ENCODE measurements around the gene KIAA0825. TPM values are rescaled to one million over a fixed set of nuclear protein-coding genes. Genes with fewer than 3 reads are reported as not detected.

Gene KIAA0825
- total RNA-seq, 1 donor from 2014 or later = 4.2 TPM

GRCh38 chr5:94250985-94251384 lies 367.4 kb downstream of the KIAA0825 start:
- DNase-seq (ENCODE audit: extremely low spot score, unreplicated experiment) = no peak
- peaks cover 2% of the 10 kb centered on the region for H3K27me3 Mint-ChIP-seq
- H3K4me1 Mint-ChIP-seq (ENCODE audit: unreplicated experiment) = no peaks in the 10 kb centered on the region
- H3K27ac Mint-ChIP-seq = no peak overlapping the region
- H3K9me3 Mint-ChIP-seq = no peaks in the 10 kb centered on the region
- H3K4me3 Mint-ChIP-seq = no peak overlapping the region
- no peaks in the 10 kb centered on the region for H3K36me3 Mint-ChIP-seq
- TF ChIP-seq, protein P1, sequence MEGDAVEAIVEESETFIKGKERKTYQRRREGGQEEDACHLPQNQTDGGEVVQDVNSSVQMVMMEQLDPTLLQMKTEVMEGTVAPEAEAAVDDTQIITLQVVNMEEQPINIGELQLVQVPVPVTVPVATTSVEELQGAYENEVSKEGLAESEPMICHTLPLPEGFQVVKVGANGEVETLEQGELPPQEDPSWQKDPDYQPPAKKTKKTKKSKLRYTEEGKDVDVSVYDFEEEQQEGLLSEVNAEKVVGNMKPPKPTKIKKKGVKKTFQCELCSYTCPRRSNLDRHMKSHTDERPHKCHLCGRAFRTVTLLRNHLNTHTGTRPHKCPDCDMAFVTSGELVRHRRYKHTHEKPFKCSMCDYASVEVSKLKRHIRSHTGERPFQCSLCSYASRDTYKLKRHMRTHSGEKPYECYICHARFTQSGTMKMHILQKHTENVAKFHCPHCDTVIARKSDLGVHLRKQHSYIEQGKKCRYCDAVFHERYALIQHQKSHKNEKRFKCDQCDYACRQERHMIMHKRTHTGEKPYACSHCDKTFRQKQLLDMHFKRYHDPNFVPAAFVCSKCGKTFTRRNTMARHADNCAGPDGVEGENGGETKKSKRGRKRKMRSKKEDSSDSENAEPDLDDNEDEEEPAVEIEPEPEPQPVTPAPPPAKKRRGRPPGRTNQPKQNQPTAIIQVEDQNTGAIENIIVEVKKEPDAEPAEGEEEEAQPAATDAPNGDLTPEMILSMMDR (conservative IDR thresholded peaks at IDR 0.05) = no peak

DNA sequence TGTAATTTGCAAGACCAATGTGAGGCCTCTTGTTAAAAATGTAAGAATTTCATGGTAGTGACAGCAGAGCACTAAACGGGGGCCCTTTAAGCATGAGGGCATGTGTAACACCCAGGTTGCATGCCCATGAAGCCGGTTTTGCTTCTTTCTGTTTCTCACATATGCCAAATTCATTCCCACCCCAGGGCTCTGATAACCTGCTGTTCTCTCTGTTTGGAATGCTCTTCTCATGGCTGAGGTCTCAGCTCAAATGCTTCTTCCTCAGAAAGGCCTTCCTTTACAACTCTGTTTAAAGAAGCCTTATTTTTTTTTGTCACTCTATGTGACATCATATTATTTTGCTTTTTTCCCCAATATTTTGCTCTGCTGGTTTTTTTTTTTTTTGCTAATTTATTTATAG lies 369.0 kb downstream of the KIAA0825 start:
- TF ChIP-seq, protein P1 (conservative IDR thresholded peaks at IDR 0.05) = no peak
- Mint-ChIP-seq H3K27me3 (peaks cover 2% of the 10 kb centered on the region), H3K4me3 (no peak overlapping the region), H3K9me3 (no peaks in the 10 kb centered on the region), H3K4me1 (ENCODE audit: unreplicated experiment) (no peaks in the 10 kb centered on the region), H3K36me3 (no peaks in the 10 kb centered on the region), H3K27ac (no peak overlapping the region)
- DNase-seq (ENCODE audit: extremely low spot score, unreplicated experiment) = no peak

DNA sequence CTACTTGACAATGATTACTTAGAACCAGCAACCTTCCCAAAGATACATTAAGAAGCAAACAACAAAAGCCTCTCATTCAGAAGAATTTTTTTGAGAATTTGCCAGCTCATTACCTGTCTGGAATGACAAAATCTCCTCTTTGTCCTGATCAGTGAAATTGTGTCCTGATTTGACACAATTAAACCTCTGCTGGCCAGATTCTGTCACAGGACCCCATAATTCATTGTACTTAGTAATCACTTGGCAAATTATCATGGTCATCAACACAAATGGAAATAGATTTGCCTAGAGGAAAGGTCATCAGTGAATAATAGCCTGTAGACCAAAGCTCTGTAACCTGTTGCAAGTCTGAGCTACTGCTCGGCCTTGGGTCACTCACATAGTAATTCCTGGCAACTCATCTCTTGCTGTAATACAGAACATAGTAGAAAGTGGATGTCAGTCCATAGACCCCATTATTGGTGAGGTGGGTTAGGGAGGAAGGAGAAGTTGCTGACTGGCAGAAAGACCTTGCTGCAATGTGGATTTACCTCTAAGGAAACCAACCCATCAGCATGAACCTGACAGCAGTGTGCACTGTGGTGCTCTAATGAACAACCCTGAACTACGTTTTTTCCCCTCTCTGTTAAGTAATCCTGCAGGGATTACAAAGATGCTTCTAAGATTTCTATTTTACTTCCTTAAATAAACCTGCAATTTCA lies 370.1 kb downstream of the KIAA0825 start:
- Mint-ChIP-seq H3K36me3 (no peaks in the 10 kb centered on the region), H3K27me3 (peaks cover 2% of the 10 kb centered on the region), H3K27ac (no peak overlapping the region), H3K9me3 (no peaks in the 10 kb centered on the region), H3K4me3 (no peak overlapping the region), H3K4me1 (ENCODE audit: unreplicated experiment) (no peaks in the 10 kb centered on the region)
- TF ChIP-seq, protein P1 (conservative IDR thresholded peaks at IDR 0.05) = no peak
- no peak for DNase-seq (ENCODE audit: extremely low spot score, unreplicated experiment)

DNA sequence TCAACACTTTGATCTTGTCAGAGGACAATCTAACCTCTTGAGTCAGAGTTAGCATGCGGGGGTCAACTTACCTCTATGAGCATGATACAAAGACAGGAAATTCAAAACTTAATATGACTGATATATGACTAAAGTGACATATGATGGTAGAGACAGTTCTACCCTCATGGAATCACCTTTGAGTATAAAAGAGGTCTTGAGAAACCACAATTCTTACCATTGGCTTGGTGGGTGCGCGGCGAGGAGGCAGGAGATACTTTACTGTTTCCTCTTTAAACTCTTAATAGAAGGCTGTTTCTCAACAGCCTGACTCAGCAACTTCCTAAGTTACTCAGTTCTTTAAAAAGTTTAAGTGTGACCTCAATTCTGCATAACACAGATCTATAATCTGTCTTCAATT lies 372.8 kb downstream of the KIAA0825 start:
- TF ChIP-seq, protein P1 (conservative IDR thresholded peaks at IDR 0.05) = no peak
- no peak overlapping the region for H3K4me3 Mint-ChIP-seq
- H3K9me3 Mint-ChIP-seq = peaks cover 5% of the 10 kb centered on the region
- DNase-seq (ENCODE audit: extremely low spot score, unreplicated experiment) = no peak
- H3K4me1 Mint-ChIP-seq (ENCODE audit: unreplicated experiment) = peaks cover 11% of the 10 kb centered on the region
- H3K27me3 Mint-ChIP-seq = peaks cover 12% of the 10 kb centered on the region
- no peak overlapping the region for H3K27ac Mint-ChIP-seq
- H3K36me3 Mint-ChIP-seq = no peaks in the 10 kb centered on the region

DNA sequence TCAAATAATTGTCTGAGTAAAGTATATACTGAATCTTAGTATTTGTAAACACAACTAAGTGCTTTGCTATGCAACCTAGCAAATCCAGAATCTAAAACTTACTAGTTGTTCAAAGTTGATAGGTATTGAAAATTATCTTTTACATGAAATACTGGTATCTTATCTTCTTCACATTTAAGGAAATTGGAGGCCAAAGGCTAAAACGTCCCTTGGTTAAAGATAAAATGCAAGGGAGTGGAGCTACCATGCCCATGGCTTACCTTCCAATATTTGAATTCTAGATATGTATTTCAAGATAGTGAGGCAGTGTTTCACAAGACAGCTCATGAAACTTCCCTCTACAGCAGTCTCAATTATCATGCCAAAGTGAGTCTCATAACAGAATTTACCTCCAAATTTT lies 373.5 kb downstream of the KIAA0825 start:
- Mint-ChIP-seq H3K4me3 (no peak overlapping the region), H3K36me3 (no peaks in the 10 kb centered on the region), H3K4me1 (ENCODE audit: unreplicated experiment) (peaks cover 15% of the 10 kb centered on the region), H3K9me3 (peaks cover 5% of the 10 kb centered on the region), H3K27ac (no peak overlapping the region), H3K27me3 (peaks cover 12% of the 10 kb centered on the region)
- TF ChIP-seq, protein P1 (conservative IDR thresholded peaks at IDR 0.05) = no peak
- DNase-seq (ENCODE audit: extremely low spot score, unreplicated experiment) = no peak

Measured in type B pancreatic cell (in vitro differentiated cells).